PC-9 (cell line): ENCODE data around the gene GBGT1.

Source experiments
- CTCF ChIP-seq: fragments of 200-600 bp; sonication (generic); conservative IDR thresholded peaks from 2 replicates; pipeline ENCODE4 v1.6.1; 2017; ENCODE audit warnings: mixed run types, antibody characterized with exemption, mild to moderate bottlenecking, moderate library complexity
- EZH2 ChIP-seq: fragments of 200-600 bp; sonication (generic); IDR thresholded peaks from 2 replicates; pipeline ENCODE4 v1.8.0; 2017; ENCODE audit warnings: antibody characterized with exemption, low read depth

GRCh38 chr9:133142684-133143622 is 20.8 kb downstream of the GBGT1 start:
- no peak for TF ChIP-seq EZH2
- TF ChIP-seq CTCF, result no peak
